ENCODE data around the gene TUFM.

TUFM gene

DNA sequence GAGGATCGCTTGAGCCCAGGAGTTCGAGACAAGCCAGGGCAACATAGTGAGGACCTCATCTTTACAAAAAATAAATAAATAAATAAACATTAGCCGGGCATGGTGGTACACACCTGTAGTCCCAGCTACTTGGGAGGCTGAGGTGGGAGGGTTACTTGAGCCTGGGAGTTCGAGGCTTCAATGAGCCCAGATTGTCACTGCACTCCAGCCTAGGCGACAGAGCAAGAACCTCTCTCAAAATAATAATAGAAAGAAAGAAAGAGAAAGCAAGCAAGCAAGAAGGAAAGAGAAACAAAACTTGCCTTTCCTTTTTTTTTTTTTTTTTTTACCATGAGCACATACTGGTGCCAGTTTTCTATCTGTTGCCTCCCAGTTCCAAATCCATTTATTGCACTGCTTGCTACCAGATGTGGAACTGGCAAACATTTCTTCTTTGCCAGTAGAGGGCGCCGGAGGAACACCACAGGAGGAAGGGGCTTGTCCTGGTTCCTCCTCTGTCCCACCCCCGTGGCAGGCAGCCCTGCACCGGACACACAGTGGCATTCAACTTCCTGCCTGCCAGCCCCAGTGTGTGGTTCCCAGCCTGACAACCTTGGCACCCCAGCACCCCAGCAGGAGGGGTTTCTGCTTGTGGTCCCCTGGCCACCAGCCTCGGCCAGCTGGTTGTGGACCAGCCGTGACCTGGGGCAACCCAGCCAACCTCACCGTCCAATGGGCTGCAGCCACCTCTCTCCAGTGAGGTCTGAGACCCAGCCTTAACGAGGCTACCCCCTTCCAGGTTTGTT, 43.7 kb downstream of the TUFM start:
- DNase-seq (ENCODE audit: low read depth in 3 of 3, low spot score in 1 of 3), result peak in 2 of 3 donors; percentile 40 to 51

Data from stimulated activated CD4-positive, alpha-beta T cell treated with anti-CD3 and anti-CD28 coated beads, TNF-alpha, amount 100 ng/mL, for 1 hour (primary cell).